Neural cell (in vitro differentiated cells): Measurements from ENCODE around the gene IRX3.

Experiments used
- CTCF ChIP-seq: fragments of 450-650 bp; IDR thresholded peaks from 2 replicates; pipeline ENCODE4 v1.5.1; 2014; ENCODE audit warnings: antibody characterized with exemption, mild to moderate bottlenecking, moderate library complexity; ENCODE audit not compliant: poor library complexity, severe bottlenecking
- TAF1 ChIP-seq: IDR thresholded peaks from 2 replicates; pipeline ENCODE4 v1.6.1; 2012; ENCODE audit warnings: low read depth

GRCh38 chr16:54282202-54282927, 4.2 kb downstream of the IRX3 start:
- TF ChIP-seq TAF1, result no peak
- TF ChIP-seq CTCF, result peak; percentile 29
